H1 (cell line): Measurements from ENCODE around the gene PDGFD. TPM values are rescaled to one million over a fixed set of nuclear protein-coding genes. Genes with fewer than 3 reads are reported as not detected.

ENCODE experiments used
- EGR1 ChIP-seq: IDR thresholded peaks from 2 replicates; pipeline ENCODE4 v1.6.1; 2011; ENCODE audit warnings: low read depth, low read length, borderline replicate concordance
- EP300 ChIP-seq, 2 experiments: IDR thresholded peaks; 1 replicate in 1 of 2; 2 replicates in 1 of 2; pipeline ENCODE4 v1.6.1; 2011 to 2012; ENCODE audit warnings: low read depth in 2 of 2, low read length in 2 of 2, mild to moderate bottlenecking in 2 of 2, borderline replicate concordance in 1 of 2, inconsistent platforms in 1 of 2, moderate library complexity in 1 of 2
- GTF2F1 ChIP-seq: IDR thresholded peaks from 2 replicates; pipeline ENCODE4 v1.6.1; 2012; ENCODE audit warnings: low read depth, low read length, improper control_type of control experiment, borderline replicate concordance
- KDM1A ChIP-seq: fragments of 200-600, 300-600 bp; sonication (generic); IDR thresholded peaks from 2 replicates; pipeline ENCODE4 v1.7.1; 2016; ENCODE audit warnings: mild to moderate bottlenecking, low read length, borderline replicate concordance
- KDM5A ChIP-seq: fragments of 200-600 bp; IDR thresholded peaks from 2 replicates; pipeline ENCODE4 v1.7.1; 2012; ENCODE audit warnings: mild to moderate bottlenecking, low read length, inconsistent platforms, mixed read lengths
- POU5F1 ChIP-seq: IDR thresholded peaks from 2 replicates; pipeline ENCODE4 v1.6.1; 2011; ENCODE audit warnings: low read depth, mild to moderate bottlenecking, low read length, moderate library complexity
- RBBP5 ChIP-seq: IDR thresholded peaks from 2 replicates; pipeline ENCODE4 v1.7.1; 2012; ENCODE audit warnings: low read depth, mild to moderate bottlenecking, inconsistent platforms, low read length, moderate library complexity, borderline replicate concordance
- polyA plus RNA-seq, 7 experiments: library from polyadenylated mRNA; depleted of rRNA in 3 of 7; stranded (reverse) in 5 of 7; unstranded in 2 of 7; fragments of >200 nt in 5 of 7; fragments of 200-250 nt in 2 of 7; gene quantifications; 1 replicate in 5 of 7; 2 replicates in 1 of 7; 4 replicates in 1 of 7; pipeline versions ENCODE4 v1.2.1 to v1.2.3, GENCODE V29; 2011 to 2013; ENCODE audit warnings: missing spikeins in 2 of 7, mixed read lengths in 2 of 7
- total RNA-seq: library from RNA; stranded (reverse); fragmentation: NEBNext Ultra II Directional; extraction: Animal tissue kit (Norgen Biotek cat#: 25700); gene quantifications from 2 replicates; pipeline ENCODE4 v1.2.1, GENCODE V29; 2021
- TF ChIP-seq, protein P1 (sequence below): fragments of 300-600 bp; sonication (generic); IDR thresholded peaks from 2 replicates; pipeline ENCODE4 v1.7.1; 2012; ENCODE audit warnings: low read length, moderate library complexity, mild to moderate bottlenecking, inconsistent platforms; ENCODE audit not compliant: insufficient replicate concordance

The PDGFD gene
- total and polyA plus RNA-seq, 2 of the 8 experiments (the other 6 are each of a cell fraction or from before 2014, with no cell fraction given): 1.1 to 3.9 TPM

DNA sequence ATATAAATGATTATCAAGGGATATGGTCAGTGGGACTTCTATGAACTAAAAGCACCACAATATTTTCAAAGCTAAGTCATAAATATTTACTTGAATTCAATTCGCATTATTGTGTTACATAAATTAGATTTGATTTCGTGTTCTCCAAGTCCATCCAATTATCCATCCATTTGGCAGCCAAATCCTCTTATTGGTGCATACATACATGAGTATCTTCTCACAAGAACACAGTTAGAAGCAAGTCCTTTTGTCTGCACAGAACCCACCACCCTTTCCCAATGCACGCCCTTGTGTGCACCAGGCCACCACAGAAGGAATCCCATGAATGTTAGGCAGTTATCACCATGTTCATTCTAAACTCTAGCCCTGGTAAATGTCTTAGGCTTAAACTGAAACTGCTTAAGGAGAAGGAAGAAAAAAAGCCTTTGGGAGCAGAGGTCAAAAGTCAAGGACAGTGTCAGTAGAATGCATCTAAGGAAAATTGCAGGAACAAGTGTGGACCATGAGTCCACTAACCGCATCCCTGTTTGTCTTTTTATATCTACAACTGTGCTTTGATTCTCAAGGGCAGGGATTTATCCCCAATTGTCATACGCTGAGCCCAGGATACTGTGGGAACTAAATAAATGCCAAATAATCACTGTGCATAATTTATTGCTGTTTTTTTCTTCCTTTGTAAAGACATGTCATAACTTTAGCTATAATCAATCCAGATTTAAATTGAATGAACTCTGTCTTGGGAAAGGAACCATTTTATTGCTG is 235.7 kb downstream of the PDGFD start (continued):
- TF ChIP-seq, protein P1, sequence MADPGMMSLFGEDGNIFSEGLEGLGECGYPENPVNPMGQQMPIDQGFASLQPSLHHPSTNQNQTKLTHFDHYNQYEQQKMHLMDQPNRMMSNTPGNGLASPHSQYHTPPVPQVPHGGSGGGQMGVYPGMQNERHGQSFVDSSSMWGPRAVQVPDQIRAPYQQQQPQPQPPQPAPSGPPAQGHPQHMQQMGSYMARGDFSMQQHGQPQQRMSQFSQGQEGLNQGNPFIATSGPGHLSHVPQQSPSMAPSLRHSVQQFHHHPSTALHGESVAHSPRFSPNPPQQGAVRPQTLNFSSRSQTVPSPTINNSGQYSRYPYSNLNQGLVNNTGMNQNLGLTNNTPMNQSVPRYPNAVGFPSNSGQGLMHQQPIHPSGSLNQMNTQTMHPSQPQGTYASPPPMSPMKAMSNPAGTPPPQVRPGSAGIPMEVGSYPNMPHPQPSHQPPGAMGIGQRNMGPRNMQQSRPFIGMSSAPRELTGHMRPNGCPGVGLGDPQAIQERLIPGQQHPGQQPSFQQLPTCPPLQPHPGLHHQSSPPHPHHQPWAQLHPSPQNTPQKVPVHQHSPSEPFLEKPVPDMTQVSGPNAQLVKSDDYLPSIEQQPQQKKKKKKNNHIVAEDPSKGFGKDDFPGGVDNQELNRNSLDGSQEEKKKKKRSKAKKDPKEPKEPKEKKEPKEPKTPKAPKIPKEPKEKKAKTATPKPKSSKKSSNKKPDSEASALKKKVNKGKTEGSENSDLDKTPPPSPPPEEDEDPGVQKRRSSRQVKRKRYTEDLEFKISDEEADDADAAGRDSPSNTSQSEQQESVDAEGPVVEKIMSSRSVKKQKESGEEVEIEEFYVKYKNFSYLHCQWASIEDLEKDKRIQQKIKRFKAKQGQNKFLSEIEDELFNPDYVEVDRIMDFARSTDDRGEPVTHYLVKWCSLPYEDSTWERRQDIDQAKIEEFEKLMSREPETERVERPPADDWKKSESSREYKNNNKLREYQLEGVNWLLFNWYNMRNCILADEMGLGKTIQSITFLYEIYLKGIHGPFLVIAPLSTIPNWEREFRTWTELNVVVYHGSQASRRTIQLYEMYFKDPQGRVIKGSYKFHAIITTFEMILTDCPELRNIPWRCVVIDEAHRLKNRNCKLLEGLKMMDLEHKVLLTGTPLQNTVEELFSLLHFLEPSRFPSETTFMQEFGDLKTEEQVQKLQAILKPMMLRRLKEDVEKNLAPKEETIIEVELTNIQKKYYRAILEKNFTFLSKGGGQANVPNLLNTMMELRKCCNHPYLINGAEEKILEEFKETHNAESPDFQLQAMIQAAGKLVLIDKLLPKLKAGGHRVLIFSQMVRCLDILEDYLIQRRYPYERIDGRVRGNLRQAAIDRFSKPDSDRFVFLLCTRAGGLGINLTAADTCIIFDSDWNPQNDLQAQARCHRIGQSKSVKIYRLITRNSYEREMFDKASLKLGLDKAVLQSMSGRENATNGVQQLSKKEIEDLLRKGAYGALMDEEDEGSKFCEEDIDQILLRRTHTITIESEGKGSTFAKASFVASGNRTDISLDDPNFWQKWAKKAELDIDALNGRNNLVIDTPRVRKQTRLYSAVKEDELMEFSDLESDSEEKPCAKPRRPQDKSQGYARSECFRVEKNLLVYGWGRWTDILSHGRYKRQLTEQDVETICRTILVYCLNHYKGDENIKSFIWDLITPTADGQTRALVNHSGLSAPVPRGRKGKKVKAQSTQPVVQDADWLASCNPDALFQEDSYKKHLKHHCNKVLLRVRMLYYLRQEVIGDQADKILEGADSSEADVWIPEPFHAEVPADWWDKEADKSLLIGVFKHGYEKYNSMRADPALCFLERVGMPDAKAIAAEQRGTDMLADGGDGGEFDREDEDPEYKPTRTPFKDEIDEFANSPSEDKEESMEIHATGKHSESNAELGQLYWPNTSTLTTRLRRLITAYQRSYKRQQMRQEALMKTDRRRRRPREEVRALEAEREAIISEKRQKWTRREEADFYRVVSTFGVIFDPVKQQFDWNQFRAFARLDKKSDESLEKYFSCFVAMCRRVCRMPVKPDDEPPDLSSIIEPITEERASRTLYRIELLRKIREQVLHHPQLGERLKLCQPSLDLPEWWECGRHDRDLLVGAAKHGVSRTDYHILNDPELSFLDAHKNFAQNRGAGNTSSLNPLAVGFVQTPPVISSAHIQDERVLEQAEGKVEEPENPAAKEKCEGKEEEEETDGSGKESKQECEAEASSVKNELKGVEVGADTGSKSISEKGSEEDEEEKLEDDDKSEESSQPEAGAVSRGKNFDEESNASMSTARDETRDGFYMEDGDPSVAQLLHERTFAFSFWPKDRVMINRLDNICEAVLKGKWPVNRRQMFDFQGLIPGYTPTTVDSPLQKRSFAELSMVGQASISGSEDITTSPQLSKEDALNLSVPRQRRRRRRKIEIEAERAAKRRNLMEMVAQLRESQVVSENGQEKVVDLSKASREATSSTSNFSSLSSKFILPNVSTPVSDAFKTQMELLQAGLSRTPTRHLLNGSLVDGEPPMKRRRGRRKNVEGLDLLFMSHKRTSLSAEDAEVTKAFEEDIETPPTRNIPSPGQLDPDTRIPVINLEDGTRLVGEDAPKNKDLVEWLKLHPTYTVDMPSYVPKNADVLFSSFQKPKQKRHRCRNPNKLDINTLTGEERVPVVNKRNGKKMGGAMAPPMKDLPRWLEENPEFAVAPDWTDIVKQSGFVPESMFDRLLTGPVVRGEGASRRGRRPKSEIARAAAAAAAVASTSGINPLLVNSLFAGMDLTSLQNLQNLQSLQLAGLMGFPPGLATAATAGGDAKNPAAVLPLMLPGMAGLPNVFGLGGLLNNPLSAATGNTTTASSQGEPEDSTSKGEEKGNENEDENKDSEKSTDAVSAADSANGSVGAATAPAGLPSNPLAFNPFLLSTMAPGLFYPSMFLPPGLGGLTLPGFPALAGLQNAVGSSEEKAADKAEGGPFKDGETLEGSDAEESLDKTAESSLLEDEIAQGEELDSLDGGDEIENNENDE: no peak
- TF ChIP-seq EGR1 (no peak), RBBP5 (no peak), KDM1A (no peak), EP300 (IDR thresholded peaks at IDR 0.05; ENCODE audit: borderline replicate concordance in 1 of 2, low read depth in 2 of 2, low read length in 2 of 2) (no peak), GTF2F1 (no peak), POU5F1 (no peak), KDM5A (no peak)
